Thymus (tissue), 11 donors: ENCODE data around the gene MGRN1. TPM values are rescaled to one million over a fixed set of nuclear protein-coding genes. Genes with fewer than 3 reads are reported as not detected.
A peak's percentile ranks its signal among the peaks of the same experiment; 100 is the strongest.
"Not testable (repeated sequence)": the region's sequence is repeated elsewhere in the genome, so short reads cannot be mapped to it uniquely, and the experiment has no call there.

ENCODE experiments used
- DNase-seq, 9 donors: peaks; one replicate each; pipeline ENCODE4 v3.0.0-alpha.2; 2013; ENCODE audit warnings: low spot score in 9 of 9, low read depth in 6 of 9, missing footprints in 1 of 9
- H3K27ac ChIP-seq, 2 donors: one replicate each; pipeline ENCODE4 v1.5.1; 2013; ENCODE audit warnings: control low read depth in 1 of 2, low read depth in 1 of 2, low read length in 1 of 2, mild to moderate bottlenecking in 1 of 2, moderate library complexity in 1 of 2
- H3K27me3 ChIP-seq, 2 donors: one replicate each; pipeline ENCODE4 v1.5.1; 2013; ENCODE audit warnings: low read length in 1 of 2; ENCODE audit not compliant: control insufficient read depth in 2 of 2, insufficient read depth in 1 of 2
- H3K36me3 ChIP-seq, 2 donors: one replicate each; pipeline ENCODE4 v1.5.1; 2013; ENCODE audit warnings: low read length in 1 of 2, mild to moderate bottlenecking in 1 of 2, moderate library complexity in 1 of 2; ENCODE audit not compliant: control insufficient read depth in 2 of 2, insufficient read depth in 2 of 2
- H3K4me1 ChIP-seq, 2 donors: one replicate each; pipeline ENCODE4 v1.5.1; 2013; ENCODE audit warnings: low read length in 2 of 2; ENCODE audit not compliant: control insufficient read depth in 2 of 2, insufficient read depth in 2 of 2
- H3K4me3 ChIP-seq, 2 donors: one replicate each; pipeline ENCODE4 v1.5.1; 2013; ENCODE audit warnings: low read length in 2 of 2, control low read depth in 1 of 2, mild to moderate bottlenecking in 1 of 2
- H3K9me3 ChIP-seq, 2 donors: one replicate each; pipeline ENCODE4 v1.5.1; 2013; ENCODE audit warnings: low read length in 1 of 2, mild to moderate bottlenecking in 1 of 2; ENCODE audit not compliant: control insufficient read depth in 2 of 2, insufficient read depth in 1 of 2
- WGBS: extraction: QIAGEN DNeasy Blood & Tissue Kit; methylation state at CpG from one replicate; pipeline ENCODE4 v1.1.7; 2013; 5-methylcytosine and 5-hydroxymethylcytosine counted together
- polyA plus RNA-seq: library from polyadenylated mRNA; stranded (reverse); fragments of 200-250 nt; gene quantifications from one replicate; pipeline ENCODE4 v1.2.3, GENCODE V29; 2013
- total RNA-seq: library from RNA; stranded (reverse); fragments of 120-200 nt; gene quantifications from one replicate; pipeline ENCODE4 v1.2.4, GENCODE V29; 2013
- donor health status: healthy.

The MGRN1 gene
- total and polyA plus RNA-seq, 2 donors = 8.4 to 16.0 TPM

DNA sequence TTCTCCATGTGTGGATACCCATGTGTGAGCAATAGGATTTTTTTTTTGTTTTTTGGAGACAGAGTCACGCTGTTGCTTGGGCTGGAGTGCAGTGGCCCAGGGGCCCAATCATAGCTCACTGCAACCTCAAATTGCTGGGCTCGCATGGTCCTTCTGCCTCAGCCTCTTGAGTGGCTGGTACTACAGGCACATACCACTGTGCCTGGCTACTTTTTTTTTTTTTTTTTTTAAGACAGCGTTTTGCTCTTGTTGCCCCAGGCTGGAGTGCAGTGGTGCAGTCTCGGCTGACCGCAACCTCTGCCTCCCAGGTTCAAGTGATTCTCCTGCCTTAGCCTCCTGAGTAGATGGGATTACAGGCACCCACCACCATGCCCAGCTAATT lies 16.7 kb downstream of the MGRN1 start:
- no peaks in the 10 kb centered on the region for H3K27me3 ChIP-seq
- H3K9me3 ChIP-seq = no peaks in the 10 kb centered on the region
- 98% methylated on average over 5 of the region's 5 CpGs for WGBS
- peaks cover 5 to 17% of the 10 kb centered on the region in 2 donors for H3K36me3 ChIP-seq
- H3K4me3 ChIP-seq = no peak overlapping the region
- peaks cover 7 to 30% of the 10 kb centered on the region in 2 donors for H3K4me1 ChIP-seq
- no peak overlapping the region for H3K27ac ChIP-seq
- DNase-seq = no peak

DNA sequence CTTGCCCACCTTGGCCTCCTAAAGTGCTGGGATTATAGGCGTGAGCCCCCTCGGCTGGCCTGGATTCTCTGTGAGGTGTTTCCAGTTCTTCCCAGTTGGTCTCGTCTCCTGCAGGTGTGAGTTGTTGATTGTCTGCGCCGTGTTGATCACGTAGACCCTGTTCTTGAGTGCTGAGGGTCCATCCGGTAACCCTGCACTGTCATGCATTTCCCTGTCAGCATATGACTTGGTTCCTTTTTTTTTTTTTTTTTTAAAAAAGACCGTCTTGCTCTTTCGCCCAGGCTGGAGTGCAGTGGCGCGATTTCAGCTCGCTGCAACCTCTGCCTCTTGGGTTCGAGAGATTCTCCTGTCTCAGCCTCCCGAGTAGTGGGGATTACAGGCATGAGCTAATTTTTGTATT lies 17.3 kb downstream of the MGRN1 start:
- no peaks in the 10 kb centered on the region for H3K9me3 ChIP-seq
- H3K27ac ChIP-seq = peak overlapping the region in 1 of 2 donors; percentile 47
- no peaks in the 10 kb centered on the region for H3K27me3 ChIP-seq
- DNase-seq = peak in 1 of 9 donors; percentile 47
- peaks cover 13 to 36% of the 10 kb centered on the region in 2 donors for H3K4me1 ChIP-seq
- 41% methylated on average over 14 of the region's 14 CpGs for WGBS
- no peak overlapping the region for H3K4me3 ChIP-seq
- peaks cover 2 to 20% of the 10 kb centered on the region in 2 donors for H3K36me3 ChIP-seq

DNA sequence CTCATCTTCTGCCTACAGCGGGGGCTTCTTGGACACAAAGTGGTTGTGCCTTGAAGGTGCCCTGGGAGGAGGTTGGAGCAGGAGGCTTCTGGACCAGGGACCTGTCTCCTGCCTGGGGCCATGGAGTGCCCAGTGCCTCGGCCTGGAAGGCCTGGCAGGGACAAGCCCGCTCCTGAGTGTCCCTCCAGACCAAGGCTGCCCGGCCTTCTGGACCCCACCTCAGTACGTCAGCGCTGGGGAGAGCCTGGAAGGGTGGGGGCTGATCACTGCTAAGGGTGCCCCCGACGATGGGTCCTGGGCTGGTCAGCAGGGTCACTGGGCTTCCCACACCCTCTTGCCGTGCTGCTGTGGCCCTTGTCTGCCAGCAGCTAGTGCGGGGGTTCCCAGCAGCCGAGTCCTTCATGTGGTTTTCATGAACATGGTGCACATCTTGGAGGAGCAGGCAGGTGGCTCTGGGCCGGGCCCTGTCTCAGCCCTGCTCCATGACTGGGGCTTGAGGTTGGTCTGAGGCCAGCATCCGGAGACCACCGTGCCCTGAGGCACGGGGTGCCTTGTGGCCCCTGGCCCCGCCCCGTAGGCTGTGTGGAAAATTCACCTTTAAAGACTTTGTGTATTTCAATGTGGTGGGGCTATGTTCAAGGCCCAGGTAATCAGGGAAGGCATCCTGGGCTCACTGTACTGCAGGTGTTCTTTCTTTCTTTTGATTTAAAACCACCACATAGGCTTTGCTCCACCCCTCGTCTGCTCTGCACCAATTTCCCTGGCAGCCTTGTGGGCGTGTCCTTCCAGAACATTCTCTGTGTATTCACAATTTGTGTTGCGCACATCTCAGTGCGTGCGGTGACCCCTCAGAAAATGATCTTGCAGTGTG lies 22.4 kb downstream of the MGRN1 start:
- WGBS = 59% methylated on average over 22 of the region's 22 CpGs
- Histone ChIP-seq H3K4me3 (peak overlapping the region in 1 of 2 donors; percentile 24), H3K36me3 (peaks cover 13 to 21% of the 10 kb centered on the region in 2 donors), H3K4me1 (peaks cover 23 to 40% of the 10 kb centered on the region in 2 donors), H3K9me3 (peaks cover 0 to 9% of the 10 kb centered on the region in 2 donors), H3K27ac (peak overlapping the region; percentile 88 to 98), H3K27me3 (no peaks in the 10 kb centered on the region)
- peak in 8 of 9 donors; percentile 60 to 91 (median 79) for DNase-seq

DNA sequence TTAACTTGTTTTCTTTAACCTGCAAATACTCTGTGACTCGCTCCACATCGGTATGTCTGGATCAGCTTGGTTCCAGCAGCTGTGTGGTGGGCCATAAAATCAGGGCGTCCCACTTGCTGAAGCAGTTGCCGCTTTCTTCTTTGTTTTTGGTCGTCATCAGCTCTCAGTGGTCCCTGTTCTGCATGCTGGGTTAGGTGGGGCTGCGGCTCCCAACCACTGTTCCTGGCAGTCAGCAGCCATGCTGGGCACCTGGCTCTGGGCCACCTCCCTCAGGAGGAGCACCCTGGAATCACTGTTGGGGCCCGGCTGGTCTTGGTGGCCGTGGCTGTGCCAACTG lies 23.0 kb downstream of the MGRN1 start:
- Histone ChIP-seq H3K4me3 (no peak overlapping the region), H3K36me3 (peaks cover 19 to 27% of the 10 kb centered on the region in 2 donors), H3K27ac (peak overlapping the region; percentile 88 to 98), H3K9me3 (peaks cover 0 to 9% of the 10 kb centered on the region in 2 donors), H3K27me3 (no peaks in the 10 kb centered on the region), H3K4me1 (peaks cover 23 to 39% of the 10 kb centered on the region in 2 donors)
- WGBS = 89% methylated on average over 8 of the region's 8 CpGs
- DNase-seq = no peak

DNA sequence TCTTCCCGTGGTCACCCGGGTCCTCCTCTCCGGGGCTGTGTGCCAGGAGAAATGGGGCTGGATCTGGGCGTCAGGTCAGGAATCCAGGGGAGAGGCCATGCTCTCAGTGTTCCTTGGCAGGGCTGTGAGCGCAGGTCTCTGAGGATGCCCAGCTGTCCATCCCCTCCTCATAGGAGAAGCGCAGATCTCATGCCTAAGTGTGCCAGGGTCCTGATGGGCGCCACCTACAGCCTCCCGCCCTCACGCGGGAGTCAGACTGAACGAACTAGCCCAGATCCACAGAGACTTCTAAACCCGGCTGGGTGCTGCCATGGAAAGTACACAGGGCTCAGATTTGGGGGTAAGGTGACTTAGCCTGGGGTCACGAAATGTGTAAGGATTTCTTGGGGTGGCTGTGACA lies 24.3 kb downstream of the MGRN1 start:
- peaks cover 28 to 36% of the 10 kb centered on the region in 2 donors for H3K36me3 ChIP-seq
- WGBS = 98% methylated on average over 13 of the region's 13 CpGs
- H3K27ac ChIP-seq = no peak overlapping the region
- H3K4me1 ChIP-seq = peaks cover 23 to 39% of the 10 kb centered on the region in 2 donors
- H3K9me3 ChIP-seq = peaks cover 0 to 9% of the 10 kb centered on the region in 2 donors
- H3K4me3 ChIP-seq = no peak overlapping the region
- no peak for DNase-seq
- H3K27me3 ChIP-seq = no peaks in the 10 kb centered on the region

DNA sequence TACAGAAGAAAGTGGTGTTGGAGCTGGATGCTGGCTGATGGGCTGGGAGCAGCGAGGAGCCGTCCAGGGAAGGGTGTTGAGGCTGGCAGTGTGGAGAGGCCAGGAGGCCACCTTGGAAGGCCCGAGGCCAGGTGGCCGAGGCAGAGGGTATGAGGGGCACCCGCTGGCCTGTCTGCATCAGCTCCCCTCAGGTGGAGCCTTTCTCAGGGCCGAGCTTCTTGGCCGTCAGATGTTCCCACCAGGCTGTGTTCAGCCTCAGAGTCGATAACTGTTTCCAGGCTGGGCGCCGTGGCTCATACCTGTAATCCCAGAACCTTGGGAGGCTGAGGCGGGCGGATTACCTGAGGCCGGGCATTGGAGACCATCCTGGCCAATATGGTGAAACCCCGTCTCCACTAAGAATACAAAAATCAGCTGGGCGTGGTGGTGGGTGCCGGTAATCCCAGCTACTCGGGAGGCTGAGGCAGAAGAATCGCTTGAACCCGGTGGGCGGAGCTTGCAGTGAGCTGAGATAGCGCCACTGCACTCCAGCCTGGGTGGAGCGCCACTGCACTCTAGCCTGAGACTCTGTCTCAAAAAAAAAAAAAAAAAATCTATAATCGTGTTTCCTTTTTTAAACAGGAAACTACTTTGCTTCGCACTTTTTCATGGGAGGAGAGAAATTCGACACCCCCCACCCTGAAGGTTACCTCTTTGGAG lies 25.3 kb downstream of the MGRN1 start:
- Histone ChIP-seq H3K36me3 (peaks cover 37 to 45% of the 10 kb centered on the region in 2 donors), H3K27ac (peak overlapping the region in 1 of 2 donors; percentile 46)
- WGBS = 94% methylated on average over 25 of the region's 25 CpGs

DNA sequence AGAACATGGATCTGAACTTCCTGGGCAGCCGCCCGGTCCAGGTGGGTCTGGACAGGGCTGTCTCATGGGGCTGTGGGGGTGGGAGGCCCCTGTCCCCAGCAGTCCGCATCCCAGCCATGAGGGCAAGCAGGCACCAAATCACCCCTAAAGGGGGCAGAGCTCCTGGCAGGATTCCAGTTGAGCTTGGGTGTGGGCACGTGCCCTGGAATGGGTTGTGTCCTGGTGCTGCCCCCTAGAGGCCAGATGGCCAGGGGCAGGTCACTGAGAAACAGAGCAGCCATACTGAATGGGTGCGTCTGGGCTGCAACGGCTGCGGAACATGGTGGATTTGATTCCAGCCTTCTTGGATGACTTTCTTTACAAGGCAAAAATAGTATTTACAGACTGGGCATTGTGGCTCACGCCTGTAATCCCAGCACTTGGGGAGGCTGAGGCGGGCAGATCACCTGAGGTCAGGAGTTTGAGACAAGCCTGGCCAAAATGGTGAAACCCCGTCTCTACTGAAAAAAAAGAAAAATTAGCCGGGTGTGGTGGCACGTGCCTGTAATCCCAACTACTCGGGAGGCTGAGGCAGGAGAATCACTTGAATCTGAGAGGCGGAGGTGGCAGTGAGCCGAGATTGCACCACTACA lies 25.9 kb downstream of the MGRN1 start:
- Histone ChIP-seq H3K36me3 (peaks cover 44 to 50% of the 10 kb centered on the region in 2 donors), H3K27ac (peak overlapping the region in 1 of 2 donors; percentile 46), H3K4me1 (peaks cover 23 to 36% of the 10 kb centered on the region in 2 donors)
- H3K9me3 ChIP-seq, H3K27me3 ChIP-seq, H3K4me3 ChIP-seq: not testable (repeated sequence)
- peak in 7 of 9 donors; percentile 36 to 73 (median 51) for DNase-seq
- 92% methylated on average over 15 of the region's 15 CpGs for WGBS

More for the DNA sequence above, 25.3 kb downstream of the MGRN1 start:
- Histone ChIP-seq H3K4me3 (no peak overlapping the region), H3K9me3 (peaks cover 0 to 9% of the 10 kb centered on the region in 2 donors), H3K4me1 (peaks cover 23 to 39% of the 10 kb centered on the region in 2 donors), H3K27me3 (no peaks in the 10 kb centered on the region)
- peak in 1 of 9 donors; percentile 37 for DNase-seq

DNA sequence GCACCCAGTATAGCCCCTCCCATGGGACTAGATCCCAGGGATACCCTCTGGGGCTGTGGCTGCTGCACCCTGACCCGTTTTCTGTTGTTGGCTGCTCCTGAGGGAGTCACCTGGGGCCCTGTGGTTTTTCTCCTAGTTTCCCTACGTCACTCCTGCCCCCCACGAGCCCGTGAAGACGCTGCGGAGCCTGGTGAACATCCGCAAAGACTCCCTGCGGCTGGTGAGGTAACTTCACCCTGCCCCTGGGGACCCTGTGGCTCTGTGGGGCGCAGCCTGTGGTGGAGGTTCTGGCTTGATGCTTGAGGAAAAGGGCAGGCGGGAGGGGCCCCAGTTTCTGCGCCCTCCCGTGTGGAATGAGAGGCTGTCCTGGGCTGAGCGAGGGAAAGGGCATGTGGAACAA lies 27.2 kb downstream of the MGRN1 start:
- DNase-seq = no peak
- Histone ChIP-seq H3K9me3 (peaks cover 0 to 9% of the 10 kb centered on the region in 2 donors), H3K27me3 (no peaks in the 10 kb centered on the region), H3K4me1 (peaks cover 16 to 25% of the 10 kb centered on the region in 2 donors), H3K27ac (no peak overlapping the region), H3K36me3 (peaks cover 54% of the 10 kb centered on the region in 2 donors), H3K4me3 (no peak overlapping the region)
- WGBS = 98% methylated on average over 13 of the region's 13 CpGs
